ENCODE results near the gene AKNA.

AKNA gene

GRCh38 chr9:114416906-114417305 is 29.1 kb upstream of the AKNA start:
- DNase-seq, result no peak

- DNase-seq, result no peak
Measured at GRCh38 chr9:114416290-114416689, 28.5 kb upstream of the AKNA start.

GRCh38 chr9:114414346-114414745 is 26.6 kb upstream of the AKNA start:
- no peak for DNase-seq

DNA sequence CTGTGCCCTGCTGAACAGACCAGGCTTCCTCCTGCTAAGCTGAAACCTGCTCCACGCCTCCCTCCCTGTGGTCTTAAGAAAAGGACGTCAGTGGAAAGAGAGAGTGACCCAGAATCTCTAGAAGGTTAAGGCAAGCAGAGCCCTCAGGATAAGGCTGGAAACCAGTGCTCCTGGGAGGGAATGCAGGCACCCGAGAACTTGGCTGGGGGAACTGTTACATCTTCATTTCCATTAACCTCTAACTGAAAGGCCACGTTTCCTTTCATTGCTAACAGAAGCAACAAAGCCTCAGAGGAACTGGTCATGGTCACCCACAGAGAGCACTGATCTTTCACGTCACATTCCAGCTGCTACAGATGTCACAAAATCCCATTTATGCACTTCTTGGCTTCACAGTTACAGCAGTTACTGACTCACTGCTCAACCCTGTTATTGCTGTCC is 26.1 kb upstream of the AKNA start:
- DNase-seq, result no peak

DNA sequence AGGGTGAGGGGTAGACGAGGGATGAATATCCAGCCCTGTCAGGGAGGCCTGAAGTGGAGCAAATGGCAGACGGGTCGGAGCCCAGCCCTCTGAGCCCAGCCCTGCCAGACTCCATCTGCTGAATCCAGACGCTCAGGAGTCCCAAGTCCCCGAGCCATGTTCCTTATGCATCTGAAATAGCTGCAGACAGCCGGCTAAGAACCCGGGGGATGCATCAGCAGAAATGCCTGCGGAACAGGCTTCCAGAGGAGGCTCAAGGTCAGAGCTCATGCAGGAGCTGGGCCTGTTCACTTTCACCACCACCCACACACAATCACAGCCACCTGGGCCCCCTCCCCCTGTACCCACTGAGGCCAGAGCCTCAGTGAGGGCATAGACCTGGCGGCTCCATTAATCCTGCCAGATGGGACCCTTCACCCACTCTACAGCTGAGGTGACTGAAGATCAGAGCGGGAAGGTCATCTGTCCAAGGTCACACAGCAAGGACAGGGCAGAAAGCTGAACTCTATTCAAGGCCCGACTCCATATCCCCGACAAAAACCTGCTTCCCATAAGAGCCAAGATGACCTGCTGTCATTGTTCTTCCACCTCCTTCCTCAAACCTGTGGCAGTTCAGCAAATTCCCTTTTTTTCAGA is 24.4 kb upstream of the AKNA start:
- DNase-seq, result no peak

DNA sequence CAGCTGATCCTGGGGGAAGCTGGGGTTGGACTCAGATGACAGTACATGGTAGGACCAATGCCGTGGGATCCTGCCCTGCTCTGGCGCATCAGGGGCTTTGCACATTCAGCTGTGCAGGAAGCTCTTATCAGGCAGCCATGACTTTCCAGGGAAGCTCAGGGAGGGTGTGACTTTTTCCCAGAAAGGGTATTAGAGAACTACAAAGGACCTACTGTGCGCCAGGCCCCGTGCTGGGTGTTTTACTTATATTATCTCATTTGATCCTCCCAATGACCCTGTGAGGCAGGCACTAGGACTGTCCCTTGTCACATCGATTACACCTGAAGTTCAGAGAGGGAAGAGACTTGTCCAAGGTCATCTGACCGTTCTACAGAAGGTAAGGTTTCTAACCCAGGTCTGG is 23.7 kb upstream of the AKNA start:
- no peak for DNase-seq

GRCh38 chr9:114410910-114411309 is 23.1 kb upstream of the AKNA start:
- no peak for DNase-seq

GRCh38 chr9:114409842-114410241 is 22.1 kb upstream of the AKNA start:
- no peak for DNase-seq

GRCh38 chr9:114409103-114409780 is 21.5 kb upstream of the AKNA start:
- no peak for DNase-seq

DNA sequence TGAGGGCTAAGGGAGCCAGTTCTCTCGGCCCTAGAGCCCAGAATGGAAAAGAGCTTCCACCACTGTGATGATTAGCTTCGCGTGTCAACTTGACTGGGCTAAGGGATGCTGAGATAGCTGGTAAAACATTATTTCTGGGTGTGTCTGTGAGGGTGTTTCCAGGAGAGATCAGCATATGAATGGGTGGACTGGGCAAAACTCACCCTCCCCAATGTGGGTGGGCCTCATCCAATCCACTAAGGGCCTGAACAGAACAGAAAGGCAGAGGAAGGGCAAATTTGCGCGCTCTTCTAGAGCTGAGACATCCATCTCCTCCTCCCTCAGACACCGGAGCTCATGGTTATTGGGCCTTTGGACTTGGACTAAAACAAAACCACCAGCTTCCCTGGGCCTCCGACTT is 20.9 kb upstream of the AKNA start:
- no peak for DNase-seq

- no peak for DNase-seq
Measured at GRCh38 chr9:114407889-114408288, 20.1 kb upstream of the AKNA start.

- DNase-seq, result no peak
Measured at GRCh38 chr9:114406441-114406840, 18.7 kb upstream of the AKNA start.

DNA sequence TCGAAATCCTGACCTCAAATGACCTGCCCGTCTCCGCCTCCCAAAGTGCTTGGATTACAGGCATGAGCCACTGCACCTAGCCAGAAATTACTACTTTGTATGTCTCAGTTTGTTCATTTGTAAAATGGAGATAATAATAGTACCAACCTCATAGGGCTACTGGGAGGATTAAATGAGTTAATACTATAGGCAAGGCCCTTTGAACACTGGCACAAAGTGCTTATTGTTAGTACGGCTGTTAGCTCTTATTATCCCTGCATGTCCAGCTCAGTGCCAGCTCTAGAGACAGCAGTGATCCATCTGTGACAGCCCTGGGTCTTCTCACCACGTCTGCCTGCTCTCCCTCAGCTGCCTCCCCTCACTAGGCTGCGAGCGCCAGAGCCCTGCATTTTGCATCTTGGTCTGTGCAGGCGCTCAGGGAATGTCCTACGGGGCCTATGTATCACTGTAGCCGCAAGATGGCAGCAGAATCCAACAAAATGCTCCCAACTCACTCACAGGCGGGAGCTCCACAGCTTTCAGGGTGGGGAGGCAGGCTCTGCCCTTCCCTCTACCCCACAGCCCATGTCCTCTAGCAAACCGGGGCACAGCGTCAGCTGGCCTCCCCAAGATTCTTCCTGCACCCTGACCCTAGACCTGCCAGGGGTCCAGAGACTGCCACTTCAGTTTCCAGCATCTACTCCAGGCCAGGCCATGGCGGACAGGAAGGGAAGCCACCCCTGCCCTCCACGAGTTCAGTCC is 17.7 kb upstream of the AKNA start:
- DNase-seq, result peak; percentile 85

DNA sequence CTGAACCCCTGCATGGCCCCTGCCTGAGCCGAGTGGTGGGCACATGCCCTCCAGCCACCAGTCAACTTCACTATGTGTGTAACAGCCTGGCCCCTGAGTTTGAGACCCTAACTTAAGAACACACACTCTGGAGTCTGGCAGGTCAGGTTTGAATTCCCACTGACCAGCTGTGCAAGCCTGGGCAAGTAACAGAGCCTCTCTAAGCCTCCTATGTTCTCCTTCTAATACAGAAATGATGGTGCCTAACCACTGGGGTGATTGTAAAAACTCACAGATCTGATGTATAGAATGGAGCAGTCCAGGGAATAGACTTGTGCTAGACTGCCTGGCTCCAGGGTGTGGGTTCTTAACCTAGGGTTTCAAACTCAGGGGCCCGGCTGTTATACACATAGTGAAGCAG is 16.7 kb upstream of the AKNA start:
- no peak for DNase-seq

DNA sequence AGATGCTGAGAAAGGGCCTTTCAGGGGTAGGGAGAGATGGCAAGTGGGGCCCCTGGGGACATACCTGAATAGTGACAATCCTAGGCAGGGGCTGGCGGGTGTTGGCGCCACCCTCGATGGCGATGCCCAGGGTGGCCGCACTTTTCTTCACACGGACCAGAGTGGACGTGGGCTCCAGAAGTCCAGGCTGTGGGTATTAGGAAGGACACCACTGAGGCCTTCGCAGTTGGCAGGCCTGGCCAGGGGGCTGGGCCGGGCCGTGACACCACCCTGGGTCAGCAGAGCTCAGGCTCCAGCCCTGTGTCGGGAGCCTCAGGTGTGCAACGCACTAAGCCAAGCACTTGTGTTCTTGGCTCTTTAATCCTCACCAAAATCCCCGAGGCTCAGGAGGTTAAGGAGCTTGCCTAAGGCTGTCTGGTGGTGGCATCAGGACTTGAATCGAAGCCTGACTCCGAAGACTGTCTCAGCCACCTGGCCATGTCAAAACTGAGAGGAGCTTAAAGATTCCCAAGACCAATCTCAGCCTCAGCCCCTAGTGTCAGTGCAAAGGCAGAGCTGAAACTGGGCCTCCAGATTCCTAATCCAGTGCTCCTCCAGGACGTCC is 15.5 kb upstream of the AKNA start:
- DNase-seq, result no peak

GRCh38 chr9:114401344-114401743 is 13.6 kb upstream of the AKNA start:
- DNase-seq, result no peak

- no peak for DNase-seq
Measured at GRCh38 chr9:114400772-114401171, 13.0 kb upstream of the AKNA start.

- DNase-seq, result no peak
Measured at GRCh38 chr9:114400219-114400618, 12.4 kb upstream of the AKNA start.

DNA sequence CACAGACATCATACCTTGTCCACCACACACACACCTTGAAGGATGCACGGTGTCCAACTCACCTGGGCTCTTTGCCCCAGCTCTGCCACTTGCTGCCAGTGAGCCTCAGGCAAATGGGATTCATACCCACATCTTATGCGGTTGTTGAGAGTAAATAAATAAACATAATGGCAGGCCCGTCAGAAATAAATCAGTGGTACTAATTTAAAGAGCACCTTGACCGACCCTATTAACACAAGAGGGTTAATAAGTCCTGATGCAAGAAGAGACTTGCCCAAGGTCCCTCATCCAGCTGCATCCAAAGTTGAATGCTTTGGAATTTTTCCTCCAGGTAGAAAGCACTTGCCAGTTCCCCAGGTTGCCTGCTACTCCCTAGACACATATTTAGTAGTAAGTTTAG is 11.6 kb upstream of the AKNA start:
- DNase-seq, result no peak

- DNase-seq, result peak; percentile 96
Measured at GRCh38 chr9:114397848-114398605, 10.2 kb upstream of the AKNA start.

DNA sequence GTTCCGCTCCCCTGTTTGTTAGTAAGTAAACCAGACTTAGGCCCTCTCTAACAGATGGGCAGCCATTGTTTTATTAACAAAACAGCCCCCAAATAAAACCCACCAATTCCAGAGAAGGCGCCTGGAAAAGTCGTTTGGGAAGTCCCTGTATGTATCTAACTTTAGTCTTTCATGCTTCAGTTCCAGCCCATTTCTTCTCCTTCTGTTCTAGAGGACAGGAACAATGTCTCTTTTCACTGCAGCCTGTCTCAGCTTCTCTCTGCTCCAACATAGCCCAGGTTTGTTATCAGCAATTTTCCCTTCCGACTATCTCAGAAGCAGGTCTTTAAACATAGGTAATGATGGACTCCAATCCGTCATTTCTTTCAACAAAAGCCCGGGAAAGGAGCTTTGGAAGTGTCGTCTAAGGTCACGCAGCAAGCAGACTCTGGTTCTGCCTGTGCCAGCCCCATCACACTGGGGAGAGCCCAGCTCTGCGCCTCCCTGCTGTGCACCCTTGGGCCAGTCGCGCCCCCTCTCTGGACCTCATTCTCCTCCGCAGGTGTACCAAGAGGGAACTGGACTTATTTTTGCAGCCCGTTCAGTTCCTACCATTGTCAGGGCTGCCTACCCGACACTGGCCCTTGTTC is 9.6 kb upstream of the AKNA start:
- no peak for DNase-seq

DNA sequence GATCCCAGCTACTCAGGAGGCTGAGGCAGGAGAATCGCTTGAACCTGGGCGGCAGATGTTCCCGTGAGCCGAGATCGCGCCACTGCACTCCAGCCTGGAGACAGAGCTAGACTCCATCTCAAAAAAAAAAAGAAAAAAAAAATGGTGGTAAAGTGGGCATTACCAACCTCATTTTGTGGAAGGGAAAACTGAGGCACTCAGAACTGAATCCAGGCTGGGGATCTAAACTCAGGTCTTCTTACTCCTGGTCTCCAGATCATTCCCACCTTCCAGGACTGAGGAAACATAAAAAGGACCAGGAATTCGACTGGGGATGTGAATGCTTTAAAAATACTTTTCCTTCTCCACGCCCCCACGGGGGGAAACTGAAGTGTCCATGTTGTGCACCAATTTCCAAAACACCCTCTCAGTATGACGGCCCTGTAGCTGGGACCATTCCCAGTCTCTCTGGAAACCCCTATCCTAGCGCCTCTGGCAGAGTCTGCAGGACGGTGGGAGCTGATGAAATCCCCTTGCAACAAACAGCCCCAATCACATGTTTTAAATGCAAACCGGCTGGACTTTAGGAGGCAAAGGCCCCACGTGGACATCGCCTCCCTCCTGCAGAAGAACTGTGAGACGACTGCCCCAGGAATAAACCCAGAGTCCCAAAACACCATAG is 8.9 kb upstream of the AKNA start:
- DNase-seq, result no peak
